Stimulated activated CD4-positive, alpha-beta T cell treated with anti-CD3 and anti-CD28 coated beads, TNF-alpha, amount 100 ng/mL, for 1 hour (primary cell): ENCODE data around the gene KIRREL3.

Experiments used
- DNase-seq, 3 donors: peaks; one replicate each; pipeline ENCODE4 v3.0.0-alpha.2; 2020; ENCODE audit warnings: low read depth in 3 of 3, low spot score in 1 of 3

The KIRREL3 gene

DNA sequence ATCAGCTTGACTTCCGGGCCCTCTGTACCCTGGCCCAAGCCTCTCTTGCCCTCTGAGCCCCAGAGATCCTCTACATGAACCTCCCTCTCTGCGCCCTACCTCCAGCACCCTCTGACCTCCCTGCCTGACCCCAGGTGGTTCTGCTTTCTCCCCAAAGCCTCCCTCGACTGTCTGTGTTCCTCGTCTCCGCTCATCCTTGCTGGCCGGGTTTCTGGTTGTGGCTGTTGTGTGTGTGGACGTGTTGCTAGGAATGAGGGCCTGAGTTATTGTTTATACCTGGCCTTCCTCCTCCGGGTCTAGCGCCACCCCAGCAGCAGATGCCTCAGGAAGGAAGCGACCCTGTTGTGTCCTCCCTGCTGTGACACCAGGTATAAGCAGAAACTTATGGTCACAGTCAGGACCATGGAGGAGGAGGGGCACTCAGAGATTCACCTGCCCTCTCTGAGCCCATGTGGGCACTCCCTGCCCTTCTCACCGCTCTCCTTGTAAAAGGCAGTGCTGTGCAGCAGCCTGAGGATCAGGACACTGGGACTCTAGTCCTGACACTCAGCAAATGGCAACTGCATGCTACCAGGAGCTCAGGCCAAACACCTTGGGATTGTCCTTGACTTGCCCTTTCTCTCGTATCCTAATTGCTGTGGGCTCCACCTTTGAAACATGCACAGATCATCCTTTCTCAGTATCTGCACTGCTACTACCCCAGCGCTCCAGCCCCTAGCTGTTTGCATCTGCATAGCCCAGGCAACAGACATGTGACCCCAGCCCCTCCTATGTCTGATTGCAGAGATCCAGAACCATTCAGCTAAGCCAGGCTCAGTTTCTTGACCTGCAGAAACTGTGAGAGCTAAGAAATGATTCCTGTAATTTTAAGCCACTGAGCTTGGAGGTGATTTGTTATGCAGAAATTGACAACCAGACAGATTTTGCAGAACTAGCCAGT, 505.0 kb downstream of the KIRREL3 start:
- DNase-seq, result no peak

GRCh38 chr11:126494831-126495230, 505.7 kb downstream of the KIRREL3 start:
- no peak for DNase-seq

- DNase-seq, result no peak
Measured at GRCh38 chr11:126492331-126493082, 508.1 kb downstream of the KIRREL3 start.

DNA sequence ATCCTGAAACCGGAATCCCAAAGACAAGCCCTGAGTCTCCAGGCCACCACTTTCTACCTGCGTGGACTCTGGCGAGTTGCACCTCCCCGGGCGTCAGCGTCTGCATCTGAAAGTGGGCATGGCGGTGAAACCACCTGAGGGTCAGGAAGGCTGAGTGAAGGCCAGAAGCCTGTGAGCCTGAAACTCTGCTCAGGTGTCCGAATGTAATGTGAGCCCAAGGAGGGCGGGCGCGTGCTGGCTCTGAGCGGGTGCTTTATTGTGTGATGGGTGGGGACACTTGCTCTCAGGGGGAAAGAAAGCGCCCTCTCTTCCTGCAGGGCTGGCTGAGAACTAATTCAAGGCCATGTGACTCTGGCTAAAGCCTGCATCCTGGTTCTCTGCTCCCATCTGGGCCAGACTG, 509.5 kb downstream of the KIRREL3 start:
- no peak for DNase-seq

- DNase-seq, result no peak
Measured at GRCh38 chr11:126489836-126490660, 510.5 kb downstream of the KIRREL3 start.

DNA sequence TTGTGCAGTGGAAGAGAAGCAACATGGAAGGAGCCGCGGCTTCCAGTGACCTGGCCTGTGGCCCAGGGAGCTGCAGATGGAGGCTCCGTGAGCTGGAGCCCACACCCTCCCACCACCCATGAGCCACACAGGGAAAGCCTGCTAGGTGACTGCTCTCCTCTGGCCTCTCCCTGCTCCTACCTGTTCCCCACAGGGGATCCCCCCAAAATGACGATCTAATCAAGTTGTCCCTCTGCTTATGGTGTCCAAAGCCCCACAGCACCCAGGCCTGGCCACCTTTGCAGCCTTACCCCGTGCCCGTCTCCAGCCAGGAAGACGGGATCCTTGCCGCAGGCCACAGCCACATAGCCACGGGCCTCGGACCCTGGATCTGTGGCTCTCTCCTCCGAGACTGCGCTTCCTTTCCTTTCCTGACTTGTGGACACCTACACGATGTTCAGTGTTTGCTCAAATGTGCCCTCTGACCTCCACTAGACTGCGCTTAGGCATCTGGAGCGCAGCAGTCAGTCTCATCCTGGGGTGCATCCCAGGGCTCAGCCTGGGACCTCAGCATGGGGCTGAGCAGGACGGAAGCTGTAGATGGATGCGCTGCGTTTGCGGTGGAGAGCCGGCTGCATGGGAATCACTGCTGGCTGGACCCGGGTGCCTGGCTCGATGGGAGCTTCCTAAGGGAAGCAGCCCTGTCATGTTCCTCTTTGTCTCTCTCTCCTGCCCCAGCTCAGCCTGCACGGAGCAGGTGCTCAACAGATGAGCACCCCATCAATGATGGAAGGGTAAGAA, 511.8 kb downstream of the KIRREL3 start:
- DNase-seq, result no peak

- no peak for DNase-seq
Measured at GRCh38 chr11:126487711-126488110, 512.9 kb downstream of the KIRREL3 start.

- no peak for DNase-seq
Measured at GRCh38 chr11:126485986-126486635, 514.5 kb downstream of the KIRREL3 start.

DNA sequence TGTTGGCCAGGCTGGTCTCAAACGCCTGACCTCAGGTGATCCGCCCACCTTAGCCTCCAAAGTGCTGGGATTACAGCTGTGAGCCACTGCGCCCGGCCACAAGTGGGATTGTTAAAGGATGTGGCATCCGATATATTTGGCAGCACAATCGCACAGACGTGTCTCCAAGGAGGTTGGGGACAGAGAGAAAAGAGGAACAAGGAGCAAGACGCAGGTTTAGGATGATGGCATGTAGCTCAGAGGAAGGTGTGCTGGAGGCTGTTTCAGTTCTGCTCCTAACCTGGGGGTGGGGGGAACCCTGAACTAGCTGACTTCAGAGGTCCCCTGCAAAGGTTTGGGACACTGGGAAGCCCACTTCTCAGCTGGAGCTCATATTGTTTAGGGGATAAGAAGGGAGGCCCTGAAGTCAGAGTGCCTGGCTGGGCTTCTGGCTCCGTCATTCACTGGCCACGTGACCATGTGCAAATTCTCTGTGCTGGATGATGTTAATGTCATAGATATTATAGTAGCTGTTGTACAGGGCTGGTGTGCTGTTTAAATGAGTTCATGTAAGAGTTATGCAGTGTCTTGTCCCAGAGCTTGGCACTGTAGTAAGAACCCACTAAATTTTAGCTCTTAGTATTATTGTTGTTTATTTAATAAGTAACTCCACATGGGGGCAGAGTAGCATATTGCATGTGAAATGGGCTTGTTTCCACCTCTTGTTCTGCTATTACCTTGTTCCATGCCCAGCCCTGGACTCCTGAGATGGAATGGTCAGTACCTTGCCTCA, 515.4 kb downstream of the KIRREL3 start:
- no peak for DNase-seq

DNA sequence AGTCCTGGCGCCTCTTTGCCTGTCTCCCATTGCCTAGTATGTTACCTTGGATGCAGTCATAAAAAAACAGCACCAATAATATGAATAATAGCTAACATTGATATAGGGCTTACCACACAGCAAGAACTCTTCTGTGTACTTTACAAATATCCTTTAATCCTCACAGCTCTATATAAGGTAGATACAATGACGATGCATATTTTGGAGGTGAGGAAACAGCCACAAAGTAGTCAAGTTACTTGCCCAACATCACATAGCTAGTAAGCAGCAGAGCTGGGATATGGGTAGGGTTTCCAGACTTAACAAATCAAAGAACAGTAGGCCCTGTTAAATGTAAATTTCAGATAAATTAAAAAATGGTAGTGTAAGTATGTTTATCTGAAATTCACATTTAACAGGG, 516.3 kb downstream of the KIRREL3 start:
- DNase-seq, result no peak

DNA sequence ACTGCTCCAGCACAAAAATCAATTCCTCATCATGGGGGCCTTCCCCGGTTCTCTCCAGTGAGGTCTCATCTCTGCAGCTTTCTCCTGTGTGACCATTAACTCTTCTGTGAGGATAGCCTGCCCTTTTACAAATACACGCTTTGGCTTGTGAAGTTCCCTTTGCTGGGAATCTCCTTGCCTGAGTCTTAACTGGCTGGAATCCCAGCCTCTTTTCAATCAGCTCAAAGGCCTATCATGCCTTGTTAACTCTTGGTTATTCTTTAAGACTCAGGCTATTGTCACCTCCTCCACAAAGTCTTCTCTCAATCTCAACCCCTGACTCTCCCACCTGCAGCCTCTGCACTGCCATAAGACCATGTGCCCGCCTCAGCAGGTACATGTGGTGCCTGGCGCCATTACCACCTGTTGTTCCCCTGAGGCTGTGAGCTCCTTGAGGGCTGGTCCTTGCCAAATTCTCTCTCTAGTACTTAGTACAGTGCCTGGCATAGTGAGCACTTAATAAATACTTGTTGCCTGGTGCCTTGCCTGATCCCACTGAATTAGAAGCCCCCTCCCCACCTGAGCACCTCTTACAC, 516.9 kb downstream of the KIRREL3 start:
- no peak for DNase-seq

GRCh38 chr11:126482586-126483108, 517.9 kb downstream of the KIRREL3 start:
- no peak for DNase-seq

DNA sequence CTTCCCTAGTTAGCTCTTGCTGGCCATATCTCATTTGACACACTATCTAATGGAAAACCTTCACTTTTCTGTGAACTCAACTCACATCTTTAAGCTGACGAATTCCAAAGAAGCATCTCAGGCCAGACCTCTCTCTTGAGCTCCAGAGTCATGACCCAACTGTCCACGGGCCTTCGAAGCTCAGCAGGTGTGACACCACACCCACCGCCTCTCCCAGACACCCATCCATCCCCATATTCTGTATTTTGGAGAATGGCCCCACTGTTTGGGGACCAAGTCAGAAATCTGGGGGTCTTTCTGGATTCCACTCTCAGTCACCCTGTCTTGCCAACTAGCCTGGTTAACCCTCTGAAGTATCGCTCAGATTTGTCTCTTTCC, 519.3 kb downstream of the KIRREL3 start:
- DNase-seq, result no peak

GRCh38 chr11:126480410-126481302, 519.9 kb downstream of the KIRREL3 start:
- DNase-seq, result peak; percentile 12 to 44 (median 38)

GRCh38 chr11:126480015-126480409, 520.6 kb downstream of the KIRREL3 start:
- no peak for DNase-seq

- no peak for DNase-seq
Measured at GRCh38 chr11:126479178-126479930, 521.2 kb downstream of the KIRREL3 start.

GRCh38 chr11:126478466-126478865, 522.1 kb downstream of the KIRREL3 start:
- no peak for DNase-seq
